Hepatocyte (in vitro differentiated cells): Measurements from ENCODE around the gene USP47. TPM values are rescaled to one million over a fixed set of nuclear protein-coding genes. Genes with fewer than 3 reads are reported as not detected.

ENCODE experiments used
- DNase-seq: peaks from one replicate; pipeline ENCODE4 v3.0.0-alpha.2; 2016; ENCODE audit warnings: low spot score
- H2AFZ ChIP-seq: fragments of 200-600 bp; sonication (generic); 2 replicates; pipeline ENCODE4 v1.6.0; 2016; ENCODE audit warnings: antibody characterized with exemption, mild to moderate bottlenecking
- H3K27ac ChIP-seq: fragments of 200-600 bp; sonication (generic); 2 replicates; pipeline ENCODE4 v1.5.1; 2016; ENCODE audit warnings: mild to moderate bottlenecking
- H3K27me3 ChIP-seq: fragments of 200-600 bp; sonication (generic); 2 replicates; pipeline ENCODE4 v1.6.1; 2016
- H3K36me3 ChIP-seq: fragments of 200-600 bp; sonication (generic); replicated peaks from 2 replicates; pipeline ENCODE4 v1.5.1; 2016; ENCODE audit warnings: low read depth; ENCODE audit not compliant: insufficient read depth
- H3K4me1 ChIP-seq: fragments of 200-600 bp; sonication (generic); 2 replicates; pipeline ENCODE4 v1.5.1; 2016; ENCODE audit warnings: mild to moderate bottlenecking, moderate library complexity; ENCODE audit not compliant: insufficient read depth
- H3K4me2 ChIP-seq: fragments of 200-600 bp; sonication (generic); 2 replicates; pipeline ENCODE4 v1.6.0; 2016
- H3K4me3 ChIP-seq: fragments of 200-600 bp; sonication (generic); 2 replicates; pipeline ENCODE4 v1.5.1; 2016; ENCODE audit warnings: mild to moderate bottlenecking
- H3K79me2 ChIP-seq: fragments of 200-600 bp; sonication (generic); 2 replicates; pipeline ENCODE4 v1.6.0; 2017; ENCODE audit warnings: mild to moderate bottlenecking
- H3K9me2 ChIP-seq: fragments of 200-600 bp; sonication (generic); replicated peaks from 2 replicates; pipeline ENCODE4 v1.6.0; 2017; ENCODE audit warnings: mild to moderate bottlenecking; ENCODE audit not compliant: insufficient read depth
- H3K9me3 ChIP-seq: fragments of 200-600 bp; sonication (generic); 2 replicates; pipeline ENCODE4 v1.5.1; 2016; ENCODE audit warnings: low read depth, mild to moderate bottlenecking
- H4K20me1 ChIP-seq: fragments of 200-600 bp; sonication (generic); 2 replicates; pipeline ENCODE4 v1.6.0; 2016; ENCODE audit warnings: mild to moderate bottlenecking; ENCODE audit not compliant: insufficient read depth, poor library complexity, severe bottlenecking
- CTCF ChIP-seq: fragments of 200-600 bp; sonication (generic); IDR thresholded peaks from 2 replicates; pipeline ENCODE4 v1.5.1; 2016; ENCODE audit warnings: antibody characterized with exemption, mild to moderate bottlenecking; ENCODE audit not compliant: poor library complexity
- EZH2 ChIP-seq: fragments of 200-600 bp; sonication (generic); IDR thresholded peaks from 2 replicates; pipeline ENCODE4 v1.6.1; 2016; ENCODE audit warnings: antibody characterized with exemption, mild to moderate bottlenecking, borderline replicate concordance
- EZH2phosphoT487 ChIP-seq: fragments of 200-600 bp; sonication (generic); IDR thresholded peaks from one replicate; pipeline ENCODE4 v1.6.1; 2018; ENCODE audit warnings: antibody characterized with exemption, mild to moderate bottlenecking, low read depth, moderate library complexity; ENCODE audit not compliant: unreplicated experiment, severe bottlenecking
- WGBS: methylation state at CpG from one replicate; pipeline ENCODE4 v1.1.6; 2016; ENCODE audit warnings: low lambda C conversion rate; ENCODE audit errors: missing lambda C conversion rate; 5-methylcytosine and 5-hydroxymethylcytosine counted together
- polyA plus RNA-seq: library from polyadenylated mRNA; unstranded; fragments of >200 nt; fragmentation: Nextera tagmentation; extraction: Ambion mirVana; gene quantifications from 2 replicates; pipeline ENCODE4 v1.2.1, GENCODE V29; 2016
- total RNA-seq: library from RNA; depleted of rRNA; stranded (reverse); fragments of >200 nt; gene quantifications from 2 replicates; pipeline ENCODE4 v1.2.3, GENCODE V29; 2014

Gene USP47
- total and polyA plus RNA-seq, 2 experiments from 2014 or later, result 34.0 to 76.9 TPM

GRCh38 chr11:11979488-11980117 lies 137.8 kb downstream of the USP47 start:
- Histone ChIP-seq H3K36me3 (no peaks in the 10 kb centered on the region), H4K20me1 (no peaks in the 10 kb centered on the region), H3K4me3 (no peak overlapping the region), H3K27ac (peak overlapping the region; percentile 94), H3K27me3 (no peaks in the 10 kb centered on the region), H2AFZ (no peak overlapping the region), H3K9me2 (no peaks in the 10 kb centered on the region), H3K79me2 (no peaks in the 10 kb centered on the region), H3K4me2 (peak overlapping the region; percentile 33), H3K9me3 (no peaks in the 10 kb centered on the region), H3K4me1 (peaks cover 35% of the 10 kb centered on the region)
- 40% methylated on average over 8 of the region's 8 CpGs for WGBS
- peak; percentile 76 for DNase-seq
- TF ChIP-seq CTCF (no peak), EZH2 (no peak), EZH2phosphoT487 (no peak)

- Histone ChIP-seq H4K20me1 (no peaks in the 10 kb centered on the region), H3K27ac (peak overlapping the region; percentile 94), H3K79me2 (no peaks in the 10 kb centered on the region), H2AFZ (no peak overlapping the region), H3K4me1 (peaks cover 35% of the 10 kb centered on the region), H3K36me3 (no peaks in the 10 kb centered on the region), H3K4me3 (no peak overlapping the region), H3K27me3 (no peaks in the 10 kb centered on the region), H3K4me2 (no peak overlapping the region), H3K9me3 (no peaks in the 10 kb centered on the region), H3K9me2 (no peaks in the 10 kb centered on the region)
- TF ChIP-seq EZH2, result no peak
- no peak for TF ChIP-seq EZH2phosphoT487
- no peak for TF ChIP-seq CTCF
- DNase-seq, result no peak
- WGBS, result 82% methylated on average over 2 of the region's 2 CpGs
Measured at GRCh38 chr11:11980200-11980599, 138.4 kb downstream of the USP47 start.

- H3K27ac ChIP-seq, result peak overlapping the region; percentile 94
- H3K9me3 ChIP-seq, result no peaks in the 10 kb centered on the region
- no peaks in the 10 kb centered on the region for H4K20me1 ChIP-seq
- no peak overlapping the region for H2AFZ ChIP-seq
- WGBS, result 90% methylated on average over 3 of the region's 3 CpGs
- no peak for TF ChIP-seq CTCF
- TF ChIP-seq EZH2, result no peak
- TF ChIP-seq EZH2phosphoT487, result no peak
- H3K4me1 ChIP-seq, result peaks cover 35% of the 10 kb centered on the region
- no peaks in the 10 kb centered on the region for H3K27me3 ChIP-seq
- H3K4me3 ChIP-seq, result no peak overlapping the region
- H3K79me2 ChIP-seq, result no peaks in the 10 kb centered on the region
- H3K36me3 ChIP-seq, result no peaks in the 10 kb centered on the region
- DNase-seq, result no peak
- no peaks in the 10 kb centered on the region for H3K9me2 ChIP-seq
- no peak overlapping the region for H3K4me2 ChIP-seq
Measured at GRCh38 chr11:11980841-11981308, 139.1 kb downstream of the USP47 start.
